ENCODE results near the gene USP37.

The USP37 gene

GRCh38 chr2:218474527-218474926, 93.6 kb downstream of the USP37 start:
- DNase-seq, result no peak

- no peak for DNase-seq
Measured at GRCh38 chr2:218472988-218473387, 95.2 kb downstream of the USP37 start.

- no peak for DNase-seq
Measured at GRCh38 chr2:218471982-218472381, 96.2 kb downstream of the USP37 start.

- no peak for DNase-seq
Measured at GRCh38 chr2:218471036-218471435, 97.1 kb downstream of the USP37 start.

- DNase-seq, result no peak
Measured at GRCh38 chr2:218470448-218470847, 97.7 kb downstream of the USP37 start.

- DNase-seq, result no peak
Measured at GRCh38 chr2:218465987-218466633, 102.0 kb downstream of the USP37 start.

GRCh38 chr2:218458598-218458997, 109.6 kb downstream of the USP37 start:
- no peak for DNase-seq

- no peak for DNase-seq
Measured at GRCh38 chr2:218456849-218457248, 111.3 kb downstream of the USP37 start.

GRCh38 chr2:218452079-218452478, 116.1 kb downstream of the USP37 start:
- DNase-seq, result no peak

GRCh38 chr2:218448934-218449333, 119.2 kb downstream of the USP37 start:
- no peak for DNase-seq

- DNase-seq, result no peak
Measured at GRCh38 chr2:218447072-218447471, 121.1 kb downstream of the USP37 start.

- DNase-seq, result no peak
Measured at GRCh38 chr2:218446547-218446946, 121.6 kb downstream of the USP37 start.

GRCh38 chr2:218445602-218446001, 122.5 kb downstream of the USP37 start:
- DNase-seq, result no peak

- no peak for DNase-seq
Measured at GRCh38 chr2:218444692-218445357, 123.3 kb downstream of the USP37 start.

- no peak for DNase-seq
Measured at GRCh38 chr2:218438596-218438995, 129.6 kb downstream of the USP37 start.

GRCh38 chr2:218437969-218438368, 130.2 kb downstream of the USP37 start:
- DNase-seq, result no peak

- no peak for DNase-seq
Measured at GRCh38 chr2:218436992-218437391, 131.2 kb downstream of the USP37 start.

- no peak for DNase-seq
Measured at GRCh38 chr2:218435003-218435982, 132.9 kb downstream of the USP37 start.

GRCh38 chr2:218434456-218434855, 133.7 kb downstream of the USP37 start:
- no peak for DNase-seq

GRCh38 chr2:218432676-218433365, 135.3 kb downstream of the USP37 start:
- no peak for DNase-seq

- no peak for DNase-seq
Measured at GRCh38 chr2:218431878-218432277, 136.3 kb downstream of the USP37 start.

GRCh38 chr2:218430721-218431120, 137.4 kb downstream of the USP37 start:
- DNase-seq, result no peak

Data from effector CD8-positive, alpha-beta T cell (primary cell).